Measurements from ENCODE around the gene STAC3.

STAC3 gene

DNA sequence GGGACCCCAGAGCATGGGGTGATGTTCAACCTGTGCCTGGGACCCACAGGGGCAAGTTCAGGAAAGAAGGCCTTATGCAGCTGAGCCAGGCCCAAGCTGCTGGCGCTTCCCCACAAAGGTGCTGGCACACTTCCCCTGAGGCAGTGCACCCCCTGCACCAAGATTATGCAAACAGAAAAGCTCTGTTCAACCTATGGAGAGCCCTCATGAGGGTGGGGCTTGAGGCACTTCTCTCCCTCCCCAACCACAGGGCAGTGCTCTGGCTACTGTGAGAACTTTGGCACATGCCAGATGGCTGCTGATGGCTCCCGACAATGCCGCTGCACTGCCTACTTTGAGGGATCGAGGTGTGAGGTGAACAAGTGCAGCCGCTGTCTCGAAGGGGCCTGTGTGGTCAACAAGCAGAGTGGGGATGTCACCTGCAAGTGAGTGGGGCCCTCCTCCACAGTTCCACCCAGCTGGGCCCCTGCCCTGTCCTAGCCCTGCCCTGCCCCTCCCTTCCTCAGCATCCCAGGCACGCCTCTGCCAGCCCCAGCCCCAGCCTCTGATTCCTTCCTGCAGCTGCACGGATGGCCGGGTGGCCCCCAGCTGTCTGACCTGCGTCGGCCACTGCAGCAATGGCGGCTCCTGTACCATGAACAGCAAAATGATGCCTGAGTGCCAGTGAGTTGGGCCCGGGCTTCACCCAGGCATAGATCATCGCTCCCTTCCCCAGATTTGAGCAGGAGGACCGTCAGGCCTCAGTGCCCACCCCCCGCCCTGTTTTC, 39.9 kb downstream of the STAC3 start:
- peaks cover 9% of the 10 kb centered on the region for H3K27me3 ChIP-seq (ENCODE audit: insufficient read depth, low read depth, severe bottlenecking)
- no peak overlapping the region for H3K4me3 ChIP-seq (ENCODE audit: low read depth, low read length)
- no peak for TF ChIP-seq CTCF (IDR thresholded peaks at IDR 0.05; ENCODE audit: low read depth, low read length)
- H3K36me3 ChIP-seq, result no peaks in the 10 kb centered on the region
- H3K9me3 ChIP-seq (ENCODE audit: severe bottlenecking), result no peaks in the 10 kb centered on the region
- DNase-seq, result no peak
- H3K27ac ChIP-seq, result no peak overlapping the region

DNA sequence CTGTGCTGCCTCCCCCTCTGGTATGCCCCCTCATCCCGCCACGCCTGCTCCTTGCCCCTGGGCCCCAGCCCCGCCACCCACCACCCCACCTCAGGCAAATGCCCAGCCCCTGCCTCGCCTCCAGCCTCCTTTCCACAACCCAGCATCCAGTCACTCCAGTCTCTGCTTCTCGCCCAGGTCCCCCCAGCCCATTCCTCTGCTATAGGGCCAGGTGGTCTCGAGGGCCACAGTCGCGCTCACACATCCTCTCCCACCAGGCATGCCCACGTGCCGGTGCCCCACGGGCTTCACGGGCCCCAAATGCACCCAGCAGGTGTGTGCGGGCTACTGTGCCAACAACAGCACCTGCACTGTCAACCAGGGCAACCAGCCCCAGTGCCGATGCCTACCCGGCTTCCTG, 40.5 kb downstream of the STAC3 start:
- no peak overlapping the region for H3K27ac ChIP-seq
- no peak for DNase-seq
- no peaks in the 10 kb centered on the region for H3K36me3 ChIP-seq
- H3K4me3 ChIP-seq (ENCODE audit: low read depth, low read length), result no peak overlapping the region
- peaks cover 2% of the 10 kb centered on the region for H3K27me3 ChIP-seq (ENCODE audit: insufficient read depth, low read depth, severe bottlenecking)
- no peaks in the 10 kb centered on the region for H3K9me3 ChIP-seq (ENCODE audit: severe bottlenecking)
- TF ChIP-seq CTCF (IDR thresholded peaks at IDR 0.05; ENCODE audit: low read depth, low read length), result no peak

DNA sequence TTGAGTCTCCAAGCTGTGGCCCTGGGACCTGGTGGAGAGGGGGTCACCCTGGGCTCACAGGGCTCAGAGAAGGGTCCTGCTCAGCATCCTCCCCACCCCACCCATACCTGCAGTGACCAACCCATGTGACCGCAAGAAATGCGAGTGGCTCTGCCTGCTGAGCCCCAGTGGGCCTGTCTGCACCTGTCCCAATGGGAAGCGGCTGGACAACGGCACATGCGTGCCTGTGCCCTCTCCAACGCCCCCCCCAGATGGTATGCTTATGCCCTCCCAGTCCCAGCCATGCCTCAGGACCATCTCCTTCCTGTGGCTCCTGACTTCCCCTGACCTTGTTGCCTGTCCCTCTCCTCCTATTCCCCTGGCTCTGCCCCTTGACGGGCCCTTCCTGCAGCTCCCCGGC, 41.1 kb downstream of the STAC3 start:
- DNase-seq, result no peak
- no peaks in the 10 kb centered on the region for H3K27me3 ChIP-seq (ENCODE audit: insufficient read depth, low read depth, severe bottlenecking)
- no peaks in the 10 kb centered on the region for H3K9me3 ChIP-seq (ENCODE audit: severe bottlenecking)
- no peaks in the 10 kb centered on the region for H3K36me3 ChIP-seq
- no peak overlapping the region for H3K27ac ChIP-seq
- TF ChIP-seq CTCF (IDR thresholded peaks at IDR 0.05; ENCODE audit: low read depth, low read length), result no peak
- H3K4me3 ChIP-seq (ENCODE audit: low read depth, low read length), result no peak overlapping the region

DNA sequence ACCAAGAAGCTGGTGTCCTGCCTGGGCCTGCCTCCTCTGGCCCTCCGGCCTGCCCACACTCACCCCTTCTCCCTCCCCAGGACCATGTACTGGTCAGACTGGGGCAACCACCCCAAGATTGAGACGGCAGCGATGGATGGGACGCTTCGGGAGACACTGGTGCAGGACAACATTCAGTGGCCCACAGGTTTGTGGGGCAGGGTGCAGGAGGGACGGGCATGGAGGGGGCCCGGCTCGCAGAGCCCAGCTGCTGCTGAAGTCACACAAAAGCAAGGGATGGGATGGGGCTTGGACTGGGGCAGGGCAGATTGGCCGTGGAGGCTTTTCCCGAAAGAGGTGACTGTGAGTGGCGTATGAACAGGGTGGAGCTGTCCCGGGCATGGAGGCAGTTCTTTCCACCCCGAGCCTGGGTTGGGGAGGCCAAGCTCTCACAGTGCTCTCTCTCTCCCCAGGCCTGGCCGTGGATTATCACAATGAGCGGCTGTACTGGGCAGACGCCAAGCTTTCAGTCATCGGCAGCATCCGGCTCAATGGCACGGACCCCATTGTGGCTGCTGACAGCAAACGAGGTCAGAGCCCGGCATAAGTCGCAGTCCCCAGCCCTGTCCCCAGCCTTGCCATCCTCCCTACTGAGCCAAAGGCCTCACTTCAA, 42.2 kb downstream of the STAC3 start:
- no peaks in the 10 kb centered on the region for H3K27me3 ChIP-seq (ENCODE audit: insufficient read depth, low read depth, severe bottlenecking)
- no peak for TF ChIP-seq CTCF (IDR thresholded peaks at IDR 0.05; ENCODE audit: low read depth, low read length)
- H3K36me3 ChIP-seq, result no peaks in the 10 kb centered on the region
- DNase-seq, result no peak
- H3K27ac ChIP-seq, result no peak overlapping the region
- H3K4me3 ChIP-seq (ENCODE audit: low read depth, low read length), result no peak overlapping the region
- no peaks in the 10 kb centered on the region for H3K9me3 ChIP-seq (ENCODE audit: severe bottlenecking)

GRCh38 chr12:57207731-57208630, 43.0 kb downstream of the STAC3 start:
- peaks cover 3% of the 10 kb centered on the region; the same call in 1 of the 2 replicates for H3K36me3 ChIP-seq
- no peaks in the 10 kb centered on the region for H3K27me3 ChIP-seq (ENCODE audit: insufficient read depth, low read depth, severe bottlenecking)
- H3K27ac ChIP-seq, result no peak overlapping the region
- H3K9me3 ChIP-seq (ENCODE audit: severe bottlenecking), result no peaks in the 10 kb centered on the region
- no peak for TF ChIP-seq CTCF (IDR thresholded peaks at IDR 0.05; ENCODE audit: low read depth, low read length)
- DNase-seq, result no peak
- no peak overlapping the region for H3K4me3 ChIP-seq (ENCODE audit: low read depth, low read length)
